Stimulated activated CD8-positive, alpha-beta memory T cell treated with anti-CD3 and anti-CD28 coated beads, Interleukin-2, amount 100 ng/mL, for 1 hour (primary cell): ENCODE results near the gene PHLPP1.
"Not testable (repeated sequence)": the region's sequence is repeated elsewhere in the genome, so short reads cannot be mapped to it uniquely, and the experiment has no call there.

Source experiments
- DNase-seq, 2 donors: peaks; one replicate each; pipeline ENCODE4 v3.0.0-alpha.2; 2020; ENCODE audit warnings: low read depth in 2 of 2

Gene PHLPP1

DNA sequence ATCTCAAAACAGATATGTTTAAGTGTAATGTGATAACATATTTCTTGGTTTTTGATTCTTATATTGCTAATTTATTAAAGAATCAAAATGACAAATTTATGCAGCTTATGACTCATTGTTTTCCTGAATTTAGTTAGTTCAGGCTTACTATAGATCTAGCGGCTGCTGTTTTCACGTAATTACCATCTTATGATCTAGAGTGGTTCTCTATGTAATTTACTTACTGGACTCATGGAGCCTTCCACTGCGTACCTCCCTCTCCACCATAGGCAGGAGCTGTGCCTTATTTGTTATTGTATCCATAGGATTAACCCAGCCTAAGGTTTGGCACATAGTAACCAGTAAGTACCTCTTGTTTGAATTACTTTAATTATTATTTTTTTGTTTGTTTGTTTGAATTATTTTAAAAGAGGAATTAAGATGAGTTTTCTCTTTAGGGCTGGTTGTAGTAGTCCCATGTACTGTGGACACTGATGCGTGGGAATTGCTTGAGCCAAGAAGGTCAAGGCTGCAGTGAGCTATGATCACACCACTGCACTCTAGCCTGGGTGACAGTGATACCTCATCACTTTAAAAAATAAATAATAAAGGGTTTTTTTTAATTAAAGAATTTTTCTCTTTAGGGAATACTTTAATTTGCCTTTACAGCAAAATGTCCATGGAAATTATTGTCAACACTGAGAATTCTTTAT, 165.5 kb downstream of the PHLPP1 start:
- DNase-seq: no peak

GRCh38 chr18:62881509-62882016, 166.2 kb downstream of the PHLPP1 start:
- DNase-seq: no peak

DNA sequence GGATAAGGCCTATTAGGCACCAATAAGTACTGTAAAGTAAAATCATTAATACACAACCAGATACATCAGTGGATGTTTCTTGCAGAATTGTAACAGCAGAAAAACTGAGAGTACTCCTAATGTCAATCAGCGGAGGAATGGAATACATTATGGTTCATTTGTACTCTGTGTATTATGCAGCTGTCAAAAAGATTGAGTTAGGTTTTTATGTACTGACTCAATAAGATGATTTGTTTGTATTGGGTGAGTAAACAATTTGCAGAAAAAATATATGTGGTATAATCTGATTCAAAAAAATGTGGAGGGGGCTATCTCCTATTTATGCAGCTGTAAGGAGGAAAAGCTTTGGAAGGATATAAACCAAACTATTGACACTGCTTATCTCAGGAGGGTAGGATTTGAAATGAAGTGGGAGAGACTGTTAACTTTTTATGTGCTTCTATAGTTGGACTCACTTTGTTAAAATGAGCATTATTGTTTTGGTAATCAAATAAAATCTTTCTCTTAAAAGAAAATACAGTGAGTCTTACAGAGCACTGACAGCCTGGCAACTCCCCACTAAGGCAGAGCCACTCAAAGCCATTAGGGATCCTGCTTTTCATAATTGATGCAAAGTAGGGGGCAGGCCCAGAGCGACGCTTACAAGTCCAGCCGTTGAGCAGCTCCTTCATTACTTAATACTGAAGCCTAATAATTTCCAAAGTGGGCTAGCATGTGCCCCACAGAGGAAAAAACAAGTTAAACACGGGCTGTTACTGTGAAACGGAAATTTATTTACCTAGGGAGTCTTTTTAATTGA, 168.8 kb downstream of the PHLPP1 start:
- DNase-seq: no peak

- DNase-seq: no peak
Observed at GRCh38 chr18:62885804-62886203, 170.5 kb downstream of the PHLPP1 start.

- DNase-seq: no peak
Observed at GRCh38 chr18:62894681-62895390, 179.5 kb downstream of the PHLPP1 start.

GRCh38 chr18:62897153-62897552, 181.8 kb downstream of the PHLPP1 start:
- no peak for DNase-seq

DNA sequence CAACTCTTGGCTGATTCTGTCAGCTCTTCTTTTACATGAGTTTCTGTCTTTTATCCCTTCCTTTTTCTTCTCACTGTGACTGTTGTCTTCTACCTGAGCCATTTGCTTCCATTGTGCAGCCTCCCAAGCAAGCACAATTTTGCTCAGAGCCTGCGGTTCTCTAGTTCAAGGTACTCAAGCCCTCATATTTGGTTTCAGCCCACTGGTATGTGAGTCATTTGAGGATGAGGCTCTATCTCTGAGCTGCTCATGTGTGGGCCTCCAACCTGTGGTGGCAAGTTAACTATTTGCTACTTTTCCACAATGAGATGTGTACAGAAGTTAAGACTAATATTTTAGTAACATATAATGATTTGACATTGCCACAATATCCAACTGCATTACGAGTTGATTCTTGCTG, 183.0 kb downstream of the PHLPP1 start:
- no peak for DNase-seq

DNA sequence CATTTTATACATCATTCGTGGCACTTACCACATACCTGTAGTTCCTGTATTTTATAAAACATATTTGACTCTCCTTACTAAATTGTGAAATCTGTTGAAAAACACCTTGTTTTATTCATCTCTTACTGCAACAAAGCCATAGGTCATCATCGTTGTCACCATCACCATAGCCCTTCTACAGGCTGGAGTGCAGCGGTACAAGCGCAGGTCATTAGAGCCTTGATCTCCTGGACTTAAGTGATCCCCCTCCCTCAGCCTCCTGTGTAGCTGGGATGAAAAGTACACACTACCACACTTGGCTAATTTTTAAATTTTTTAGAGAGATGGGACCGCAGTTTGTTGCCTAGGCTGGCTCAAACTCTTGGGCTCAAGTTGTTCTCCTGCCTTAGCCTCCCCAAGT, 184.2 kb downstream of the PHLPP1 start:
- DNase-seq: no peak

- DNase-seq: no peak
Observed at GRCh38 chr18:62900132-62900883, 185.0 kb downstream of the PHLPP1 start.

- DNase-seq: no peak
Observed at GRCh38 chr18:62902776-62903175, 187.4 kb downstream of the PHLPP1 start.

DNA sequence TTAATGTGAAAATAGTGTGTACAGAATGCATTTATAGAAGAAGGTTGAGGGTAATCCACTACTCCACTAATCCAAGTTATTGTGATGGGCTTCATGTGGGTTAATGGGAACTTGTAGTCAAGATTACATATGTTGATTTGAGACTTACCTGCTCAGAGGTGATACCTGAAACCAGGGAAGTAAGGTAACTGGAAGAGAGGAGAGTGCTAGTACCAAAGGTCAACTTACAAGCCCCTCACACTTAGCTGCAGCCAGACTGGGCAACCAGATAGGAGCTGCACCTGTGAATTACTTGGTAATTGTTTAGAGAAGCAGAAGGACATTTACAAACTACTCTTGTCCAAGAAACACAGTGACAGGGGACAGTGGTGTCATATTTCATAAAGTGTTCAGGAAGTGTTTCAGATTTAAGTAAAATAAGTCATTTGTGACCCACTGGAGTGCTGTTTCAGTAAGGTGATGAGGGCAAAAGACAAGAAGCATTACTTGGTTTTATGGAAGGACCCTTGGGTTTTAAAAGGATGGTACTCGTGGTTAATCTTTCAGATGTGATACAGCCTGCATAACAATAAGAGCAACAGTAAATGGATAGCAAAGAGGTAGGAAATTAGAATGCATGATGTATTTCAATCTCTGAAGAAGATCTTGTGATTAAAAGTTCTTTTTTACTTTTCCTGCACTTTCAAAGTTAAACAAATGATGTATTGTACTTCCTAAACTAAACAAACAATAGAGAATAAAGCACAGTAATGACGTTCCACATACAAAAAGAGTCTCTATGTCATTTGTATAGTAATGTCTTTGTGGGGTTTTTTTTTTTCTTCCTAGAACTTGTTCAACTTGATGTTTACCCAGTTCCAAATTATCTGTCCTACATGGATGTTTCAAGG, 189.3 kb downstream of the PHLPP1 start:
- no peak for DNase-seq

DNA sequence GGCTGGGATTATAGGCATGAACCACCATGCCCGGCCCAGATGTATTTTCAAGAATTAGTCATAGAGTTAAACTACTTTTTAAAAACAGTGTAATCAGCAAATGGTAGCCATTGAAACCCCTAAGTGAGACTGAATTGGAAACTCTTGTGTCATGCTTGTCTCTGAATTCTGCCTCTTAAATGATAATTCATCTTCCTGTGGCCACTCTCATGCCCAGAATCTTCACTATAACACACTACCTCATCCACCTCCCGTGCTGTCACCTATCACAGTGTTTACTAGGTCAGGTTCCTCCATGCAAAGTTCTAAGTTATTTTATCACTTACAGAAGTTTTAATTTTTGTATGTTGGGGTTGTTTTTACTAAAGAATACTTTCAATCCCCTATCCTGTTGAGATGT, 197.5 kb downstream of the PHLPP1 start:
- DNase-seq: no peak

DNA sequence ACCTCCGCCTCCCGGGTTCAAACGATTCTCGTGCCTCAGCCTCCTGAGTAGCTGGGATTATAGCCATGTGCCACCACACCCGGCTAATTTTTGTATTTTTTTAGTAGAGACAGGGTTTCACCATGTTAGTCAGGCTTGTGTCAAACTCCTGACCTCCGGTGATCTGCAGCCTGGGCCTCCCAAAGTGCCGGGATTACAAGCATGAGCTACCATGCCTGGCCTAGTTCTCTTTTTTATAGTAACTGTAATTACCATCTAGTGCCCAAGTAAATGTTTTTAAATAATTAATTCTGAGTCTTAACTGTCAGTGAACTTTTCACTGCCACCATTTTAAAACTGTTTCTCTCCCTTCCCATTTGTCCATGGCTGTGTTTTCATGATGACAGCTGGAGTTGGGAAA, 198.5 kb downstream of the PHLPP1 start:
- DNase-seq: not testable (repeated sequence)

GRCh38 chr18:62914871-62915392, 199.6 kb downstream of the PHLPP1 start:
- no peak for DNase-seq

DNA sequence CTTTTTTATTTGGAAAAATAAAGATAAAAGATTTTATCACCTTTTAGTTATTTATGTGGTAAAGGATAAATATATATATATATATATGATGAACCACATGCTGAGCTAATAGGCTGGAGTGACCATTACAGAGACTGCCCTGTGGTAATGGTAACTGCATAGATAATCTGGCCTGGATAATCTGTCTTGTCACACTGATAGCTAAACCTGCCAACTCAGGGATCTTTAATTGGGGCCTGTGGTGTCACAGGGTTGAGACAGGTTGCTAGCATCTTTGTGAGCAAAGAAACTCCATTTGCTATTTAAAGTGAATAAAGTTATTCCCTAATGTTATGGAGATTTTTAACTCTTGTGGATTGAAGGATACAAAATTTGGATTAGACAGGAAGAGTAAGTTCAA, 203.0 kb downstream of the PHLPP1 start:
- DNase-seq: no peak

DNA sequence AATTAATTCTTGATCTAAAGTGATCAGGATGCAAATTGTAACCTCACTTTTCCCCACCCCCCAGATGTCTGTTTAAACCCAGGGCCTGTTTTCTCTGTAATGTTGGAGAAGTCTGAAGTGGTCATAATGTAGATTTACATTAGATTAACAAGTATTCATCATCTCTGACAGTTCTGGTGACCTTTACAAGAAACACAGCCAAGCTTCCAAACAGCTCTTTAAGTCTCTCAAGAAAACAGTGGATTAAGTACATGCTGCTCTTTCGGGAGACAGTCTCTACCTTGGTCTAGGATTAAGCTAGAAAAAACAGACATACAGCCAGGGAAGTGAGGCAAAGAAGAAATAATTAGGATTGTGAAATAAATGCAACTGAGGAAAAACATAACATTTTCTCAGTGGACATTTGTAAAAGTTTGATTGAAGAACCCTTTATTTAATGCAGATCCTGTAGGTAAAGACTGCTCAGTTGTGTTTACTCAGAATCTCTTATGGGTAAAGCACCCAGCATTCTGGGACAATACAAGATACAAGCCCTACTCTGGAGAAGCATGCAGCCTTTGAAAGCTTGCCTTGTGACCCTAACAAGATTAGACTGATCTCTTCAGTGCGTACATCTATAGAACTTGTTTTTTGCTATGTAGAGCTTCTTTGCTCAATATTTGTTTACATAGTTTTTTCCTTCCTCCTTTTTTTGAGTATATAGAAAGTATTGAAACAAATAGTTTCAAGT, 203.9 kb downstream of the PHLPP1 start:
- DNase-seq: no peak

GRCh38 chr18:62925031-62925688, 209.8 kb downstream of the PHLPP1 start:
- DNase-seq: no peak

DNA sequence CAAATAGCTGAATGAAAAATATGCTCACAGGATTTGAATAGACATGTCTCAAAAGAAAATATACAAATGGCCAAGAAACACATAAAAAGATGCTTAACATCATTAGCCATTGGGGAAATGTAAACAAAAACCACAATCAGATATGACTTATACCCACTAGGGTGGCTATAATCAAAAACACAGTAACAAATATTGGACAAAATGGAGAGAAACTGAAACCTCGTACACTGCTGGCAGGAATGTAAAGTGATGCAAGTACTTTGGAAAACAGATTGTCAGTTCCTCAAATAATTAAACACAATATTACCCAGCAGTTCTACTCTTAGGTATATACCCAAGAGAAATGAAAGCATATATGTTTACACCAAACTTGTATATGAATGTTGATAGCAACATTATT, 213.0 kb downstream of the PHLPP1 start:
- DNase-seq: no peak

DNA sequence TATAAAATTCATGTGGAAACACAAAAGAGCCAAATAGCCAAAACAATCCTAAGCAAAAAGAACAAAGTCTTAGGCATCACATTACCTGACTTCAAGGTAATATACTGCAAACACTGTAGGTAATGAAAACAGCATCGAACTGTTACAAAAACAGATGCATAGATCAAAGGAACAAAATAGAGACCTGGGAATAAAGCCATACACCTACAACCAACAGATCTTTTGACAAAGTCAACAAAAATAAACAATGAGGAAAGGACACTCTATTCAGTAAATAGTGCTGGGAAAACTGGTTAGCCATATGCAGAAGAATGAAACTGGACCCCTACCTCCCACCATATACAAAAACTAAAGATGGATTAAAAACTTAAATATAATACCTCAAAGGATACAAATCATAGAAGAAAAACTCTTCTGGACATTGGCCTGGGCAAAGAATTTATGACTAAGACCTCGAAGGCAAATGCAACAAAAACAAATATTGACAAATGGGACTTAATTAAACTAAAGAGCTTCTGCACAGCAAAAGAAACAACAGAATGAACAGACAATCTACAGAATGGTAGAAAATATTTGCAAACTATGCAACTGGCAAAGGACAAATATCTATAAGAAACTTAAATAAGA, 218.0 kb downstream of the PHLPP1 start:
- no peak for DNase-seq
